ENCODE data around the gene KCNIP4. TPM values are rescaled to one million over a fixed set of nuclear protein-coding genes. Genes with fewer than 3 reads are reported as not detected.

Gene KCNIP4
- total RNA-seq, 1 experiment from 2014 or later = not detected

GRCh38 chr4:21991562-21991961 lies 43.0 kb upstream of the KCNIP4 start:
- POLR2A ChIA-PET (ENCODE audit: unreplicated experiment) = no interaction called here
- H3K27ac ChIP-seq = no peak overlapping the region
- DNase-seq = no peak
- no peak overlapping the region for H3K4me3 ChIP-seq
- BruUV-seq (replicated peaks) = no TSS peak
- H3K79me2 ChIP-seq (ENCODE audit: low read depth) = no peaks in the 10 kb centered on the region
- no peak for TF ChIP-seq EZH2 (IDR thresholded peaks at IDR 0.05; ENCODE audit: low read depth)
- TF ChIP-seq CTCF (conservative IDR thresholded peaks at IDR 0.05) = no peak
- CTCF ChIA-PET = no interaction called here
- no peaks in the 10 kb centered on the region for H3K9me3 ChIP-seq (ENCODE audit: insufficient read depth, low read depth)
- H3K4me2 ChIP-seq = no peak overlapping the region
- H2AFZ ChIP-seq = no peak overlapping the region
- intact Hi-C loops (cut with micrococcal nuclease; ENCODE audit: unreplicated experiment) = no loop called here
- no peaks in the 10 kb centered on the region for H3K27me3 ChIP-seq (ENCODE audit: insufficient read depth, low read depth)
- H3F3A ChIP-seq (ENCODE audit: insufficient read depth, low read depth) = no peaks in the 10 kb centered on the region
- H3K36me3 ChIP-seq (ENCODE audit: low read depth) = no peaks in the 10 kb centered on the region
- no peaks in the 10 kb centered on the region for H3K4me1 ChIP-seq (replicated peaks; ENCODE audit: insufficient read depth)
- H3K9me2 ChIP-seq (ENCODE audit: insufficient read depth) = no peaks in the 10 kb centered on the region
- no peaks in the 10 kb centered on the region for H4K20me1 ChIP-seq (ENCODE audit: insufficient read depth)

- ChIA-PET CTCF (no interaction called here), POLR2A (ENCODE audit: unreplicated experiment) (no interaction called here)
- H2AFZ ChIP-seq = no peak overlapping the region
- H3K27me3 ChIP-seq (ENCODE audit: insufficient read depth, low read depth) = no peaks in the 10 kb centered on the region
- H3K79me2 ChIP-seq (ENCODE audit: low read depth) = no peaks in the 10 kb centered on the region
- intact Hi-C loops (cut with micrococcal nuclease; ENCODE audit: unreplicated experiment) = no loop called here
- DNase-seq = no peak
- H3K36me3 ChIP-seq (ENCODE audit: low read depth) = no peaks in the 10 kb centered on the region
- no peaks in the 10 kb centered on the region for H3K9me2 ChIP-seq (ENCODE audit: insufficient read depth)
- no peaks in the 10 kb centered on the region for H3F3A ChIP-seq (ENCODE audit: insufficient read depth, low read depth)
- TF ChIP-seq EZH2 (IDR thresholded peaks at IDR 0.05; ENCODE audit: low read depth) (no peak), CTCF (conservative IDR thresholded peaks at IDR 0.05) (no peak)
- H3K4me2 ChIP-seq = no peak overlapping the region
- BruUV-seq (replicated peaks) = no TSS peak
- H3K9me3 ChIP-seq (ENCODE audit: insufficient read depth, low read depth) = no peaks in the 10 kb centered on the region
- H3K4me1 ChIP-seq (replicated peaks; ENCODE audit: insufficient read depth) = no peaks in the 10 kb centered on the region
- H3K4me3 ChIP-seq = no peak overlapping the region
- no peaks in the 10 kb centered on the region for H4K20me1 ChIP-seq (ENCODE audit: insufficient read depth)
- H3K27ac ChIP-seq = no peak overlapping the region
Observed at GRCh38 chr4:21991050-21991449, 42.5 kb upstream of the KCNIP4 start.

GRCh38 chr4:21989351-21989750 lies 40.8 kb upstream of the KCNIP4 start:
- no peaks in the 10 kb centered on the region for H3F3A ChIP-seq (ENCODE audit: insufficient read depth, low read depth)
- no peaks in the 10 kb centered on the region for H3K79me2 ChIP-seq (ENCODE audit: low read depth)
- no peaks in the 10 kb centered on the region for H3K4me1 ChIP-seq (replicated peaks; ENCODE audit: insufficient read depth)
- no peak overlapping the region for H3K4me3 ChIP-seq
- H3K27me3 ChIP-seq (ENCODE audit: insufficient read depth, low read depth) = no peaks in the 10 kb centered on the region
- H3K27ac ChIP-seq = no peak overlapping the region
- no peaks in the 10 kb centered on the region for H4K20me1 ChIP-seq (ENCODE audit: insufficient read depth)
- H3K9me3 ChIP-seq (ENCODE audit: insufficient read depth, low read depth) = no peaks in the 10 kb centered on the region
- H3K9me2 ChIP-seq (ENCODE audit: insufficient read depth) = no peaks in the 10 kb centered on the region
- no peaks in the 10 kb centered on the region for H3K36me3 ChIP-seq (ENCODE audit: low read depth)
- ChIA-PET POLR2A (ENCODE audit: unreplicated experiment) (no interaction called here), CTCF (no interaction called here)
- no peak for DNase-seq
- no peak overlapping the region for H2AFZ ChIP-seq
- intact Hi-C loops (cut with micrococcal nuclease; ENCODE audit: unreplicated experiment) = no loop called here
- no peak for TF ChIP-seq EZH2 (IDR thresholded peaks at IDR 0.05; ENCODE audit: low read depth)
- TF ChIP-seq CTCF (conservative IDR thresholded peaks at IDR 0.05) = no peak
- no peak overlapping the region for H3K4me2 ChIP-seq
- BruUV-seq (replicated peaks) = no TSS peak
